Left renal cortex interstitium (tissue), 4 donors: ENCODE data around the gene FOLR1. TPM values are rescaled to one million over a fixed set of nuclear protein-coding genes. Genes with fewer than 3 reads are reported as not detected.

Experiments used
- DNase-seq, 4 donors: peaks; one replicate each; pipeline ENCODE4 v3.0.0-alpha.2; 2013; ENCODE audit warnings: low read depth in 4 of 4, low spot score in 2 of 4, missing footprints in 1 of 4
- polyA plus RNA-seq, 4 donors: library from polyadenylated mRNA; unstranded; fragments of 120-200 nt; gene quantifications; one replicate each; pipeline ENCODE4 v1.2.1, GENCODE V29; 2013; ENCODE audit not compliant: insufficient read length in 4 of 4

Gene FOLR1
- polyA plus RNA-seq, 4 donors = 49.6 to 53.3 (median 51.3) TPM

DNA sequence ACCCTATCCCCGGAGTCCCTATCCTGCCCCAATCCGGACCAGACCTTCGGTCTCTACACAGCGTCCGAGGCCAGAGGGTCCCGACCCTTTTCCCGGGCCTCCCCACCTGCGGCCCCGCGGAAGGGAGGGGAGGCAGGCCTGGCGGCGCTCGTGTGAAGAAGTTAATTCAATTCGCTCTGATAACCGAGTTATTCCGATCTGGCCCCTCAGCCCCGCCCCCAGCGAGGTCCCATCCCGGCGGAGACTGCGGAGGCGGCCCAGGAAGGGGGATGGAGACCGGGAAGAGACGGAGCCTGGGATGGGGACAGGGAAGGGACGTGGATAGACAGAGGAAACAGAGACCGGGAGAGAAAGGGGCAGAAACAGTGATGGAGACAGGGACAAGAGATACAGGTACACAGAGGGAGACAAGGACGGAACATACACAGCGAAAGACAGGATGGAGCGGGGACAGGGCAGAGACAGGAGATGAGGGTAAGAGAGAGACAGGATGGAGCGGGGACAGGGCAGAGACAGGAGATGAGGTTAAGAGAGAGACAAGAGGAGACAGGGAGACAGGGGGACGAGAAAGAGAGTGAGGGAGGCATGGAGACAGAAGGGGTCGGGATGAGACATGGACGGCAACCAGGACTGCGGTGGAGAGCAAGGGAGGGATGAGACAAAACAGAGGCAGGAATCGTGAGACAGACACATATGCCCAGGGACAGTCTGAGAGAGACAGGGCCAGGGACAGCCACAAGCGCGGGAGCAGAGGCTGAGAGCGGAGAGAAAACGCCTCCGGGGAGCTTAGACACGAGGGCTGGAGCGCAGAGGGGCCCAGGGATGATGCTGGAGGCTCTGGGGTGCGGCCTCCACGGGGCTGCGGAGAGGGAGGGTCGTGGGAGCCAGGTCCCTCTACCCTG is 52.7 kb downstream of the FOLR1 start:
- no peak for DNase-seq

GRCh38 chr11:72245263-72245816 is 53.4 kb downstream of the FOLR1 start:
- no peak for DNase-seq

Other genes with a start within 250 kb of the FOLR1 start
- 10 to 100 TPM in 2 of 4 donors, 1 to 10 TPM in 2; 5.1 to 15.3 (median 10.5) TPM for gene IL18BP, start 193.2 kb upstream of the FOLR1 start, polyA plus RNA-seq
- gene NUMA1, start 111.6 kb upstream of the FOLR1 start, polyA plus RNA-seq = 100 to 1,000 TPM; 232 to 355 (median 282) TPM
- gene LRRC51, start 111.3 kb upstream of the FOLR1 start, polyA plus RNA-seq = 10 to 100 TPM; 20.1 to 37.3 (median 26.5) TPM
- gene LAMTOR1, start 88.8 kb upstream of the FOLR1 start, polyA plus RNA-seq = 100 to 1,000 TPM; 112 to 127 (median 119) TPM
- gene TOMT, start 86.2 kb upstream of the FOLR1 start, polyA plus RNA-seq = not detected
- 10 to 100 TPM; 47.2 to 57.8 (median 50.2) TPM for gene ANAPC15, start 79.4 kb upstream of the FOLR1 start, polyA plus RNA-seq
- gene FOLR3, start 56.4 kb upstream of the FOLR1 start, polyA plus RNA-seq = 1 to 10 TPM; 1.7 to 3.4 (median 2.6) TPM
- 10 to 100 TPM in 3 of 4 donors, 1 to 10 TPM in 1; 8.3 to 13.0 (median 11.0) TPM for gene FOLR2, start 24.7 kb downstream of the FOLR1 start, polyA plus RNA-seq
- gene INPPL1, start 32.6 kb downstream of the FOLR1 start, polyA plus RNA-seq = 100 to 1,000 TPM; 123 to 218 (median 160) TPM
- not detected for gene PHOX2A, start 52.0 kb downstream of the FOLR1 start, polyA plus RNA-seq
- gene CLPB, start 242.4 kb downstream of the FOLR1 start, polyA plus RNA-seq = 10 to 100 TPM; 11.3 to 15.8 (median 13.5) TPM